Central memory CD4-positive, alpha-beta T cell (primary cell): ENCODE results near the gene REEP1.
"Not testable (repeated sequence)": the region's sequence is repeated elsewhere in the genome, so short reads cannot be mapped to it uniquely, and the experiment has no call there.

ENCODE experiments used
- DNase-seq: peaks from one replicate; pipeline ENCODE4 v3.0.0; 2022

REEP1 gene

DNA sequence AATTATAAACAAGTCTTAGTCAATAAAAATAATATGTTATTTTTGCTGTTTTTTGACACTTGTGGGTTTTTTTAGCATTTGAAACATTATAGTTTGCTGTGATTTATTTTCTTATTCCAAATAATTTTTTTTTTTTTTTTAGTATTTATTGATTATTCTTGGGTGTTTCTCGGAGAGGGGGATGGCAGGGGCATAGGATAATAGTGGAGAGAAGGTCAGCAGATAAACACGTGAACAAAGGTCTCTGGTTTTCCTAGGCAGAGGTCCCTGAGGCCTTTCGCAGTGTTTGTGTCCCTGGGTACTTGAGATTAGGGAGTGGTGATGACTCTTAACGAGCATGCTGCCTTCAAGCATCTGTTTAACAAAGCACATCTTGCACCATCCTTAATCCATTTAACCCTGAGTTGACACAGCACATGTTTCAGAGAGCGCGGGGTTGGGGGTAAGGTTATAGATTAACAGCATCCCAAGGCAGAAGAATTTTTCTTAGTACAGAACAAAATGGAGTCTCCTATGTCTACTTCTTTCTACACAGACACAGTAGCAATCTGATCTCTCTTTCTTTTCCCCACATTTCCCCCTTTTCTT lies 8.5 kb upstream of the REEP1 start:
- DNase-seq = not testable (repeated sequence)

DNA sequence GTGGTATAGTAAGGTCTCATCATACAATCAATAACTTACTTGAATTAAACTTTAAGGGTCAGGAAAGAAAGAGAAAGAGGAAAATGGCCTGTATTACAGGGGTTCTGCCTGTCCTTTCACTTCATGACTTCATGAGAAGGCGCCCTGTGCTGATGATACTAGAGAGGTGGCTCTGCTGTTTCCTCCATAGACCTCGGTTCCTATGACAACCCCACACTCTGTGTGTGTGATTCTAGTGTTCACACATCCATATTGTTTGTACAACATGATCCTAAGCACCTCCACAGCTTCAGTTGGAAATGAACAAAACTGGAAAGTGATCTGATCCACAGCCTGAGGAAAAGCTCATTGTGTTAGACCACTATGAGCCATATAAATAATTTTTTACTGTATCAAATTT lies 7.0 kb upstream of the REEP1 start:
- DNase-seq = no peak

DNA sequence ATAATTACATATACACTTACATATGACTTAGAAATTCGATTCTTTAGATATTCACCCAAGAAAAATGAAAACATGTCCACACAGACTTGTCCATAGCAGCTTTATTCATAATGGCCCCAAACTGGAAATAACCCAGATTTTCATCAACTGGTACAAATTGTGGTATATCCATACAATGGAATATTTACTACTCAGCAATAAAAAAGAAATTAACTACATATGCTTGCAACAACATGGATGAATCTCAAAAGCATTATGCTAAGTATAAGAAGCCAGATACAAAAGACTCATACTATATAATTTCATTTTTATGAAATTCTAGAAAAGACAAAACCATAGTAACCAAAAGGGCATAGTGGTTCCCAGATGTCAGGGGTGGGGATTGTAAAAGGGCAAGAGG lies 5.1 kb upstream of the REEP1 start:
- DNase-seq = no peak

DNA sequence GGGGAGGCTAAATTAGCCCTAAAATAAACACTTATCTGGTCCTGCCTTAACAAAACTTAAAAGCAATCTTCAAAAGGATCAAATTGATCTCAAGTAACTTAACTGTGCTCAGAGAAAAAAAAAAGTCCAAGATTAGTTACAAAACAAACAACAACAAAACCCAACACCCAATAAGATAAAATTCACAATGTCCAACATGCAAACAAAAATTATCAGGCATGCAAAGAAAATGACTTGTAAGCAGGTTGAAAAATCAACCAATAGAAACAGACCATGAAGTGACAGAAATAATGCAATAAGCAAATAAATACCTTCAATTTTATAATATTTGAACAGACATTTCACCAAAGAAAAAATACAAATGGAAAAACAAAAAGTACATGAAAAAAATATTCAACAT lies 4.0 kb upstream of the REEP1 start:
- no peak for DNase-seq

DNA sequence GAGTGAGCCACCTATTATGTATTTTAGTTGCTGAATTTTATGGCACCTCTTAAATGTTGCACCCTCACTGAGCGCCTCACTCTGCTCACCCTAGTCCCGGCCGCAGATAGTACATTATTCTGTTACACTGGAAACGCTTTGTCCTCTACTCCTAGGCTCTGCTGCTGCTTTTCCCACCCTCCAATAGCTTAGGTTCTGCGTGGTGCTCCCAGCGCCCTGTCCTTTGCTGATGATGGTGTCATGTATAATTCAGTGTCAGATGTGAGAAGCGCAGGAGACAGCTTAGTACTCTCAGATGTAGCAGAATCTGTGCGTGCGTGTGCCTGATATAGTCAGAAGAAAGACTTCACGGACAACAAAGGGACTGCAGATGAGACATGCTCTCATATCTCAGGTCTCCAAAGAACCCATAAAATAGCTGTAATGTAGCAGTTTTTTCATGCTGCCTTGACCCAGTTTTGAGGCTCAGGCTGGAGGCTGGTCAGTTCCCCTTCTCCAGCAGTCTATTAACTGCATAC lies 1.4 kb upstream of the REEP1 start:
- no peak for DNase-seq

DNA sequence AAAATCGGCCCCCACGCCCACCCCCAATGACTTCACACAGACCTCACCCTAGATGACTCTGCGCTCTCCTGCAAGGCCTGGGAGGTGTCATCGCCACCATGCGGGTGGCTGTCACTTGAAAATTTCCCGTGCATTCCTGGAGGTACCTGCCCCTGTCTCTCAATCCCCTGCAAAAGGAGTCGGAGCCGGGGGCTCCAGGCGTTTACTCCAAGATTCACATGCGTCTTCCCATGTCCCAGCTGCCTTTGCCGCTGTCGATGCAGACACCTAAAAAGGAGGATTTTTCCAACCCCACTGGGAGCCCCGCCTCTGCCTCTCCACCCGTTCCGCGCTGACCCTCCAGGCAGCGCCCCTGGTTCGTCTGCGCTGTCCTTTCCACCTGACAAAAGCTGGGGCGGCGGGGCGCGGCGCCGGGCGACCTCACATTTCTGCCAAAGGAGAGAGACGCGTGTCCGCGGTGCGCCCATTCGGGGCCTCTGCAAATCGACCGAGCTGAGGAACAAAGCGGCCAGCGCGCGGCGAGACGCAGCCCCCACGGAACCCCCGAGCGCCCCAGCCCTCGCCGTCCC lies 667 bp downstream of the REEP1 start:
- no peak for DNase-seq

DNA sequence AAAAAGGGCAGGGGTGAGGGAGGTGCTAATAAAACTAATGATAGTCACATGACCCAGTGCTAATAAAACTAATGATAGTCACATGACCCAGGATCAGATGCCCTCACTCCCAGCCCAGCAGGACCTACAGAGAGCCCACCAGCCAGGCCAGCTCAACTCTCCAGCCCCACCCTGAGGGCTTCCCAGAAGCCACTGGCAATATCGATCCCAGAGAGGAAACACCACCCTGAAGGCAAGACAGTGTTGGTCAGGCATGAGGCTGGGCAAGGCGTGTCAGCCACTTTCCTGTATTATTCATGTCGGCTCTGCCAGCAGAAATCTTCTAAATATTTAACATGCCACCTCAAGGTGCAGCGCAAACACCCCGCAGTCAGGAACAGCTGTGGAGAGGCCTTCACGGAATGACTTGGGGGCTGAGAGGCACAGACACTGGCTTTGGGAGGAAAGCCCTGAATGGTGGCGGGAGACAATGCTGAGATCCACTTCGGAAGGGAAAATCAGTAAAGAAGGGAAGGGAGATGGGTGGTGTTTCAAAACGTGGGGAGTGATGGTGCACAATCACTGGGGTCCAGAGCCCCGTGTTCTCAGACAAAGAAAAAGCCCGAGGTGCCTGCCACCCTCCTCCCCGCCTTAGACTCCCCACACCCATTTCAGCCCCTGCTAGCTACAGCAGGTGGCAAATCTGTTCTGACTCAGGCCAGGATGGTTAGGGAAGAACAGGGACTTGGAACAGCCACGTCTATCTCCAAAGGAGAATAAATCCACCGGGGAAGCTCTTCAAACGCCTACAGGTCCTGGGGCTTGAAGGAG lies 1.4 kb downstream of the REEP1 start:
- no peak for DNase-seq

DNA sequence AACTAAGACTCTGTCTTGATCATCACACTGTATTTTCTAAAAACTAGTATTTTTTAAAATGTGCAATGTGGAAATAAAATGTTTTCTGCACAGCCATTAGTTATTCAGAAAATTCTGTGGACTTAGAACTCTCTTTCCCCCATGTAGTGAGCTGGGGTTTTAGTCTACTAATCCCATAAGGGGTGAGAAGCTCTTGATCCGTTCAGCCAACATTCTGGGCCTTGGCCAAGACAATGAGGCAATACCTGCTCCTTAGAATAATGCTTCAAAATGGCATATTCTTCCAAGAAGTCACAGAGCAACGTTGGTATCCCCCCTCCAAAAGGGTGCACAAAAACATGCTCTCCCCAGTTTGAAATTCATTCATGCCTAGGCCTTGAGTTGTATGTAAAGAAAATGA lies 4.0 kb downstream of the REEP1 start:
- no peak for DNase-seq

DNA sequence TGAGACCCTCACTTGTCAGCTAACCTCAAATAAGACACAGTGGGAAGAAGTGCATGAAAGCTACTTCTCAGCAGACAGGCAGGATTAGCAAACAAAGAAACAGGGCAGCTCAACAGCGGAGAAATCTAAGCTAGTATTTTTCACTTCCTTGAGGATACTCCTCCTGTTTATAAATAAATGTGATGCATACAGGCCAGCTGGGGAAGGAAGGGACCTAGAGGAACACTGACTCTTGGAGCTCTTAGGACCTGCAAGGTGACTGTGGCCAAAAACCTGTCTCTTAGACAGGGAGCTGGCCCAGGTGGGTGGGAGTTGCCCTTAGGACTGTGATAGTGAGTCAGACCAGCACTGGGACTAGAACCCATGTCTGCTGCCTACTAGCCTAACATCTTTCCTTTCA lies 4.8 kb downstream of the REEP1 start:
- no peak for DNase-seq

DNA sequence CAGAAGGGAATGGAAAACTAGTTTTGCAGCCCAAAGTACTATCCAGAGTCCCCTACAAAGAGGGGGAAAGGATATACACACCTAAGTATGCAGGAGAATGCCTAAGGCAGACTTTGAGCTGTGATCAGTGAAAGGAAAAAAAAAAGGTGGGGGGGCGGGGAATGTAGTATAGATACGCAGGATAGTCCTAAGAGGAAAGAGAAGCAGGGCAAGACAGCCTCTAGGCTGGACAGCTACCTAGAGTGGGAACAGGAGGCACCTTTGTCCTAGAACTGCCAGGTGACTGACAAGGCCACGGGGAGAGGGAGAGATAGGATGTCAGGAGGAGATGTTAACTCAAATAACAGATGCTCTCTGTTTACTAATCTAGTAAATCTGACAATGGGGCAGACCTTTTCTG lies 6.0 kb downstream of the REEP1 start:
- no peak for DNase-seq

DNA sequence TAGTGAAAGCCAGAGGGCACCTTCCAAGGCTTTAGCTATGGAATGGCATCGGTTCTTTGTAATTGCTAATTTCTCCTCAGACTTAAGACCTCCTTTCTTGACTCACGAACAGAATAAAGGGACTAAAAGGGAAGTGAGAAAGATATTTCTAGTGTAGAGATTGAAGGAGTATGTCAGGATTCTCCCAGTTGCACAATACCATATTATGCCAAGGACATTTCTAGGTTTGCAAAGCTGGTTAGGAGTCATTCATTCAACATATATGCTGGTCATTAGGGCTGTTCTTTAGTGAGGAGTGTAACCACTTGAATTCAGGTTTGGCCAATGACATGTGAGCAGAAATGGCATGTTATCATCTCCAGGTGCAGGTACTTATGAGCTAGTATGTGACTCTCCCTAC lies 7.4 kb downstream of the REEP1 start:
- no peak for DNase-seq

DNA sequence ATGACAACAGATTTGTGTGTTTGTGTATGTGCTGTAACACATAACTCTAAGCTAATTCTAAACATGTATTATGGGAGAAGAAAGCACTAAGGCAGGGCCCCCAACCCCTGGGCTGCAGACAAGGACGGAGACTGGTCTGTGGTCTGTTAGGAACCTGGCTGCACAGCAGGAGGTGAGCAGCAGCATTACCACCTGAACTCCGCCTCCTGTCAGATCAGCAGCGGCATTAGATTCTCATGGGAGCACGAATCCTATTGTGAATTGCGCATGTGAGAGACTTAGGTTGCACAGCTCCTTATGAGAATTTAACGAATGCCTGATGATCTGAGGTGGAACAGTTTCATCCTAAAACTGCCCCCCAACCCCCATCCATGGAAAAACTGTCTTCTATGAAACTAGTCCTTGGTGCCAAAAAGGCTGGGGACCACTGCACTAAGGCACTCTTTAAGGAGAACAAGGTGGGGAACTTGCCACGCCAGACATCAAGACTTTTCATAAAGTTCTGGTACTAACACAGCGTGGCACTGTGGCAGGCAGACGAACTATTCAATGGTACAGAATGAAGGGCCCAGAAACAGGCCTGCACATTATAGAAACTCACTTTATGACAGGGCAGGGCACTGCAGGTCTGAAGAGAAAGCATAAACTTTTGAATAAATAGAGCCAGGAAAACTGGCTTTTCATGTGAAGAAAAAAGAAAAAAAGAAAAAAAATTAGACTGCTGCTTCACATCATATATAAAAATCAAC lies 14.0 kb downstream of the REEP1 start:
- no peak for DNase-seq

DNA sequence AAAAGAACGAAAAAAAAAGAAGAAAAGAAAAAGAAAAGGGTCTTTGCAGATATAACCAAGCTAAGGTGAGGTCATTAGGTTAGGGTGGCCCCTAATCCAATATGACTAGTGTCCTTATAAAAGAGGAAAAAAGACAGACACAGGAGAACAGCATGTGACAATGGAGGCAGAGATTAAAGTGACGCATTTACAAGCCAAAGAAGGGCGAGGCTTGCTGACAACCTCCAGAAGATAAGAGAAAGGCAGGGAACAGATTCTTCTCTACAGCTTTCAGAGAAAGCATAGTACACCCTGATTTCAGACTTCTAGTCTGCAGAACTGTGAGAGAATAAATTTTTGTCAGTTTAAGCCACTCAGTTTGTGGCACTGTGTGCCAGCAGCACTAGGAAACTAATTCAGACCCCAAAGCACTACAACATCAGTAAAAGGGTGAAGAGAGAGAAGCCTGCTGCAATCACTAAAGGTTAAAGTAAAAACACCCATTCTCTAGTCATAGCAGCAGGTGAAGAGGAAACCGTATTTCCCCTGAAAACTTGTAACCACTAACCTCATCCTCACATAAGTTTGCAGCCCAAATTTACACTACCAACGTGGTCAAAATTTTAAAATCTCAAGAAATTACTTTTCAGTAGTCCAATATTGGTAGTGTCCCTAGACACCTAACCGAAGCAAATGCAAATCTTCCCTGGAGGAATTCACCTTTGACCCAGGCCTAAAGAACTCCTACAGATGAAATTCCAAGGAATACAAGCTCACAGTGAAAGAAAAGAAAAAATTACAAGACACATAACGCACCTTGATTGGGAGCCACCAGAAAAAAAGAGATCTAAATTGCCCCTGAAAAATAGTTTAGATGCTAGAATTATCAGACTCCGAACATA lies 17.5 kb downstream of the REEP1 start:
- no peak for DNase-seq

DNA sequence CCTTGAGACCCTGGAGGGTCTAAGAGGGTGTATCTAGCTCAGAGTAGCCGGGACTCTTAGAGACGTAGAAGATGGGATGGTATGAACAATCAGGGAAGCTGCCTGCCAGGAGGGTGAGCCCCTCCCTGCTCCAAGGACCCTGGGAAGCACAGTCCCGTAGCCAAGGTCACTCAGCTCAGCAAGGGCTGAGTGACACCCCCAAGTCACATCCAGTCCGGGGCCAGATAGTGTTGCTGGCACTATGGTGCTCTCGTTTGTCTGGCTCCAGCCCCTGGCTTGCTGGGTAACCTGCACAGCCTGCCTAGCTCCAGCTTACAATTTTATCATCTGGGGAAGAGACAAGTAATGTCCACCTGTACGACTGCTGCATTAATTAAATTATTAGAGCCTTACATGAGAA lies 22.3 kb downstream of the REEP1 start:
- no peak for DNase-seq

DNA sequence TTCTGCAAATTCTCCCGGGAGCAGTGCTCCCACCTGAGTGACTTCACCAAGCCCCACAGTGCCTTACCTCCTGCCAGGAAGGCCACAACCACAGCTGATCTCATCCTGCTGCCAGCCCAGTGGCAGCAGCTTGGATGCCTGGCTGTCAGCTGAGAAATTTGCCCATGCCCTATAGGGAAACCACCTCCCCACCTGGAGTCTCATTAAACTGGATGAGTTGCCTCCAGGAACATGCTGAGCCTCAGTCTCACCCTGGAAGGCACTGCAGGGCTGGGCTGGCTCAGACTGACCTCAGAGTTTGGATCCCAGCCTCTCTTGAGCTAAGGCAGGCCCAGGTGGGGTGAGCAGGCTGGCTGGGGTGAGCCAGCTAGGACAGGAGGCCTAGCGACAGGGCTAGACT lies 23.3 kb downstream of the REEP1 start:
- no peak for DNase-seq

DNA sequence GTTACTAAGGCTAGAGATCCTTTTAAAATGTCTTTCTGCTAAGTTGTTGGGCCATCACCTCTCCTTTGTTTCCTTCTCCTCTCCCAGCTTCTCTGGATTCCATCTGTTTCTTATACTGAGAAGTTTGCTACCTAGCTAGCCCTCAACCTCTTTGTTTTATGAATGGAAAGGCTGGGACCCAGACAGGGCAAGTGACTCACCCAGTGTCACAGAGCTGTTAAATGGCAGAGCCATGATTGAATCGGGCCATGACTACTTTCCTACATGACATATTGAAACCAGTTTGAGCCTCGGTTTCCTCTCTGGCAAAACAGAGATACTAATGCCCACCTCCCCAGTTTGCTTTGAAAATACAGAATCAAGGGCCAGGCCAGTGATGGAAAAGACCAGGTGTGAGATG lies 24.1 kb downstream of the REEP1 start:
- no peak for DNase-seq

DNA sequence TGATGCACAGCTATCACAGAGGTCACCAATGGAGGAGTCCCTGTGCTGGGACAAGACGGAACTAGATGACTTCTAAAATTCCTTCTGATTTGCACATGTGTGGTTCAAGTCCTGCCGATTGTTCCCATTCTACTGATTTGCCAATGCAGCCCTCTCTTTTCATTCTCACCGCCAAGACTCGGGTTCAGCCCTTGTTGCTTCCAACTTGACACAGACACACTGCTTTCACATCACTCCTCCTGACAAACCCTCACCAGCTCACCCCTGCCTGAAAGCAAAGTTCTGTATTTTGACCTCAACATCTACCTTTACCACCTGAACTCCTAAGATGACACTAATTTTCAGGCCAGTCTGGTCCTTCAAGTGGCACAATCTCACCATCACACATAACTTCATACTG lies 25.5 kb downstream of the REEP1 start:
- DNase-seq = no peak

DNA sequence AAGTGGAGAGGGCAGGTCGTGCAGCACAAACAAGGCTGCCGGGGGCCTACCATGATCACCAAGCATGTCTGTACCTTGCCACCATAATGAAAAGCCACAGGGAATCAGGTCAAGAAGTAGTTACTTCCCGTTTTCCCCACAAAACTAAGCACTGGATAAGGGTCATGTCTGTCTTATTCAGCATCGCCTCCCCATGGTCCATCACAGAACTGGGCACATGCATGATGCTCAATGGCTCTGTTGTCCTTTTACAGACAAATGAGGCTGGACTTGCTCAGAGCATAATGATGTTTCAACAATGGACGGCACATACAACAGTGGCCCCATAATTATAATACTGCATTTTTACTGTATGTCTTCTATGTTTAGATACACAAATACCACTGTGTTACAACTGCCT lies 27.5 kb downstream of the REEP1 start:
- DNase-seq = no peak

DNA sequence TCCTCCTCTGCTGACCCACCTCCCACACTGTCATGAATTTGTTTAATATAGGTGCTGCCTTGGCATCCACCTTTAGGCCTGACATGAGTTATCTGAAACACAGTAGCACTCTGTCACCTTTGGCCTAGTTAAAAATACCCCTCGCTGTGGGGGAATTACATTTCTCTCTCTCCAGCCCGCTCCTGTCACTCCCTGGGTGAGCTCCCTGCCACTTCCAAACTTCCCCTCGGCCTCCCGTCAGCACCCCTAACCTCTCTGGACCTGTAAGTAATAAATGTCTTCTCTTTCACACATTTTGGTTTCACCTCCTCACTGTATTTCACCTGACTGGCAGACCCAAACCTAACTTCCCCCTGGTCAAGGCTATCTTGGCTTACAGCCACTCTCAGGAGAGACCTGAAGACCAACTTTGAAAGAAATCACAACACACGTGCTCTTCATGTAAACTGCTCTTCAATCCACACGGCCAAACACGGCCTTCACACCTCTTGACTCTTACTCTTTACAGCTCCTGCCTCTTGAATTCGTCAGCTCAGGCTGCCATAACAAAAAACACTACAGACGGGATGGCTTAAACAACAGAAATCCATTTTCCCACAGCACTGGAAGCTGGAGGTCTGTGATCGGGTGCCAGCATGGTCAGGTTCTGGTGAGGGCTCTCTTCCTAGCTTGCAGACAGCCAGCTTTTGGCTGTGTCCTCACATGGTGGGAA lies 28.3 kb downstream of the REEP1 start:
- no peak for DNase-seq

DNA sequence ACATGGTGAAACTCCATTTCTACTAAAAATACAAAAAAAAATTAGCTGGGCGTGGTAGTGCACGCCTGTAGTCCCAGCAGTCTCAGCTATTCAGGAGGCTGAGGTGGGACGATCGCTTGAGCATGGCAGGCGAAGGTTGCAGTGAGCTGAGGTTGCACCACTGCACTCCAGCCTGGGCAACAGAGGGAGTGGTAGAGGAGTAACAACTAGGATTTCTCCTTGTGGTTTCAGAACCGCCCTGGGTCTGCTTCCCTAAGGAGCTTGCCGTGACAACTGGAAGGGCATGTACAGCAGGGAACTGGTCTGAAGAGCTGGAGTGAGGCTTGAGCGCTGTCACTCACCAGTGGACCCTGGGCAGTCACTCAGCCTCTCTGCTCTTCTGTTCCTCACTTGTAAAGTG lies 29.1 kb downstream of the REEP1 start:
- no peak for DNase-seq

DNA sequence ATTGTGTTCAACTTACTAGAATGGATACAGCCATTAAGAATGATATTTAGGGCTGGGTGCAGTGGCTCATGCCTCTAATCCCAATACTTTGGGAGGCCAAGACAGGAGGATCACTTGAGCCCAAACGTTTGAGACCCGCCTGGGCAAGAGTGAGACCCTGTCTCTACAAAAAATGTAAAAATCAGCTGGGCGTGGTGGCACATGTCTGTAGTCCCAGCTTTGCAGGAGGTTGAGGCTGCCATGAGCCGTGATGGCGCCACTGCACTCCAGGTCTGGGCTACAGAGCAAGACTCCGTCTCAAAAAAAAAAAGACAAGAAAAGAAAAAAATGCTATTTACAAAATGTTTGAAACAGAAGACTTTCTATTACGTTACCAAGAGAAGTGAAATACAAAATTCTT lies 30.0 kb downstream of the REEP1 start:
- DNase-seq = no peak

DNA sequence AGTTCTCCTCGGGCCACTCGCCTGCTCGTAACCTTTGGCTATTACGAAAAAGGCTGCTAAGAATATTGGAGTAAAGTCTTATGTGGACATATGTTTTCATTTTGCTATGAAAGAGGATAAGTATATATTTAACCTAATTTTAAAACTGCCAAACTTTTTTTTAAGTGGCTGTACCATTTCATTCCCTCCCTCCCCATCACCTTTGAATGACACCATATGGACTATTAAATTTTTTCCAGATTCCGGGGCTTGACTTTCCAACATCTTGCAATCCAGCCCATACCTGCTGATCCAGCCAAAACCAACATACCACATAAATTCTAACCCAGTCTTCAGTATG lies 31.5 kb downstream of the REEP1 start:
- no peak for DNase-seq
